IgD-negative memory B cell (primary cell): ENCODE data around the gene CNTNAP2. TPM values are rescaled to one million over a fixed set of nuclear protein-coding genes. Genes with fewer than 3 reads are reported as not detected.

Source experiments
- H3K27ac Mint-ChIP-seq, 3 donors: one replicate each; pipeline ENCODE4 v1.8.0; 2020 to 2022; ENCODE audit warnings: mild to moderate bottlenecking in 3 of 3, mixed read lengths in 3 of 3, moderate library complexity in 1 of 3
- H3K27me3 Mint-ChIP-seq: one replicate; pipeline ENCODE4 v1.8.0; 2021; ENCODE audit warnings: mixed read lengths
- H3K36me3 Mint-ChIP-seq: one replicate; pipeline ENCODE4 v1.8.0; 2020; ENCODE audit warnings: mild to moderate bottlenecking, mixed read lengths
- H3K4me1 Mint-ChIP-seq, 3 donors: one replicate each; pipeline ENCODE4 v1.8.0; 2020 to 2022; ENCODE audit warnings: mixed read lengths in 3 of 3, mild to moderate bottlenecking in 1 of 3
- H3K4me3 Mint-ChIP-seq, 4 donors: one replicate each; pipeline ENCODE4 v1.8.0; 2020 to 2022; ENCODE audit warnings: mild to moderate bottlenecking in 4 of 4, mixed read lengths in 4 of 4, moderate library complexity in 3 of 4
- H3K9me3 Mint-ChIP-seq, 3 donors: one replicate each; pipeline ENCODE4 v1.8.0; 2020 to 2021; ENCODE audit warnings: mixed read lengths in 3 of 3, mild to moderate bottlenecking in 1 of 3
- polyA plus RNA-seq: library from polyadenylated mRNA; unstranded; fragments of 300-500 nt; fragmentation: Illumina TruSeq; gene quantifications from one replicate; pipeline ENCODE4 v1.2.3, GENCODE V29; 2021

Gene CNTNAP2
- polyA plus RNA-seq, 1 donor from 2014 or later, result 47.3 TPM

DNA sequence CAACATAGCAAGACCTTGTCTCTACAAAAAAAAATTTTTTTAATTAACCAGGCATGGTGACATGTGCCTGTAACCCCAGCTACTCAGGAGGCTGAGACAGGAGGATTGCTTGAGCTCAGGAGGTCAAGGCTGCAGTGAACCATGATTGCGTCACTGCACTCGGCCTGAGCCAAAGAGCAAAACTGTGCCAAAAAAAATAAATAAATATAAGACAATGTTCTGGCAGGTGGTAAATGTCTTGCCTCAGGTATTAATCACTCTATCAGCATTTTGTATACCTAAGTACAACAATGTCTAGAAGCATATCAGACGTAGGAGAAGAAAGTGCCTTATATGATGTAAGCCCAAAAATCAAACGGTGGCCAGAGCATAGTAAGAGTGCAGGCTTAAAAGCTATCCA is 2046.2 kb downstream of the CNTNAP2 start:
- Mint-ChIP-seq H3K36me3 (no peaks in the 10 kb centered on the region), H3K9me3 (peaks cover 0 to 2% (median 2%) of the 10 kb centered on the region in 3 donors), H3K4me1 (no peaks in the 10 kb centered on the region), H3K27me3 (peaks cover 11% of the 10 kb centered on the region), H3K27ac (no peak overlapping the region), H3K4me3 (no peak overlapping the region)

DNA sequence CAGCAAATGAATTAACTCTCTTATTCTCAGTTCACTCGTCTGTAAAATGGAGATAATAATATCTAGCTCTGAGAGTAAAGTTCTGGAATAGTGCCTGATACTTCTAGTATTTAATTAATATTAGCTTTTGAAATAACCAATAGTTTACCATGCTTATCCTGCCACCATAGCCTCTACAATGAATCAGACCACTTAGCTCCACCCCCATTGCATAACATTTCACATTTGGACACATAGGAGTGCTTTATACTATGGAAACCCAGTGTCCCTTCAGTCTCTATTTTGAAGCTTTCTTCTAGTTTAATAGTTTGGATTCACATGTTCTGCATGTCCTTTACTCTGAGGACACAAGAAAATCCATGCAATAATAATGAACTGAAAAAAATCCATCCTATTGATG is 2046.6 kb downstream of the CNTNAP2 start:
- no peak overlapping the region for H3K4me3 Mint-ChIP-seq
- H3K9me3 Mint-ChIP-seq, result peaks cover 0 to 2% (median 2%) of the 10 kb centered on the region in 3 donors
- H3K36me3 Mint-ChIP-seq, result no peaks in the 10 kb centered on the region
- H3K27ac Mint-ChIP-seq, result no peak overlapping the region
- no peaks in the 10 kb centered on the region for H3K4me1 Mint-ChIP-seq
- H3K27me3 Mint-ChIP-seq, result peaks cover 11% of the 10 kb centered on the region

DNA sequence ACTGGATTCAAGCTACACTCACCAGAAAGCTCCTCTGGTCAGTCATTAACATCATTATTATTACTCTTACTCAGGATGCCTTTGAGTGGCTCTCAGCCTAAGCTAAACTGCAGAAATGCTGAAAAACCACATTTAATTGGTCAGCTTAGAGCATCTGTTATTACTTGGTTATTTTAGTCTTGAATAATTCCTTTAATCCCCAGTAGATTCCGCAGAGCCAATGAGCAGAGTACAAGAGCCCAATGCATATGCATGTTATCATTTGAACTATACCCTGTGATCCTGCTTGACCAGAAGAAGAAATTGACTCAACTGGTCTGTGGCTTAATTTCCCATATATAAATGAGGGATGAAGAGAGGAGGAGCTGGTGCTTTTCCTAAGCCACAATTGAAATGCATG is 2056.3 kb downstream of the CNTNAP2 start:
- H3K4me1 Mint-ChIP-seq, result peaks cover 0 to 1% (median 0%) of the 10 kb centered on the region in 3 donors
- H3K36me3 Mint-ChIP-seq, result no peaks in the 10 kb centered on the region
- no peak overlapping the region for H3K27ac Mint-ChIP-seq
- H3K9me3 Mint-ChIP-seq, result no peaks in the 10 kb centered on the region
- no peak overlapping the region for H3K4me3 Mint-ChIP-seq
- H3K27me3 Mint-ChIP-seq, result no peaks in the 10 kb centered on the region

DNA sequence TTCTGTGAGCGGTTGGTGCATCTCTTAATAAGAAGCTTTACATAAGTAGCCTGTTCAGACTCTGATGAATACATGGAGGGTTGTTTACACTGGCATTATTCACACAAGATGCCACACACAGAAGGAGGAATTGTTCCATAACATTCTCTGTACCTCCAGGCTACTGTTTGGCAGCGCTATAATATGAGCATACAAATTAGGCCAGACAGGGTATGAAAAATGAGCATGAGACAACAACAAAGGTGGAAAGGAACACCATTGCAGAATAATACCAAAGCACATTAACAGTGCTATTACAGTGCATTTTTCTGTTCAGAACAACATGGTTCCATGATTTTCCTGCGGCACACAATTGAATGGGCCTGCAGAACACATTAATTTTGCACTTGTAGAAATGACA is 2056.8 kb downstream of the CNTNAP2 start:
- H3K4me1 Mint-ChIP-seq, result peaks cover 0 to 1% (median 0%) of the 10 kb centered on the region in 3 donors
- H3K9me3 Mint-ChIP-seq, result no peaks in the 10 kb centered on the region
- no peak overlapping the region for H3K4me3 Mint-ChIP-seq
- H3K36me3 Mint-ChIP-seq, result no peaks in the 10 kb centered on the region
- H3K27ac Mint-ChIP-seq, result no peak overlapping the region
- H3K27me3 Mint-ChIP-seq, result no peaks in the 10 kb centered on the region

DNA sequence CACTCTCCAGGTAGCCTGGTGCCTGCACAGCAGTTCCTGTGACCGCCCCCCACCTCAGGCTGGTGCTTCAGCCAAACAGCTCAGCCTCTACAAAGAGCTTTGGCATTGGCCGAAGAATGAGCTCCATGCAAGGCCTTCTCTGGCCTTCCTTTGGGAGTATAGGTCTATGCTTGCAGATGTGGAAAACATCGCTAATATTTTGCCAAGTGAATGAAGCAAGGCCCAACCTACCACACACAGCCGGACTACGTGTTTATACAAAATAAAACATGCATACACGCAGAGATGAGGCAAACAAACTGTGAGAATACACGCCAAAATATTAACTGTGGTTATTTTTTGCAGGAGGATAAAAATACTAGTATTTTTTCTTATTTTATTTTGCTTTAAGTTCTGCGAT is 2057.8 kb downstream of the CNTNAP2 start:
- Mint-ChIP-seq H3K36me3 (no peaks in the 10 kb centered on the region), H3K4me1 (peaks cover 0 to 1% (median 0%) of the 10 kb centered on the region in 3 donors), H3K27ac (peak overlapping the region in 1 of 3 donors; percentile 59), H3K4me3 (no peak overlapping the region), H3K27me3 (no peaks in the 10 kb centered on the region), H3K9me3 (no peaks in the 10 kb centered on the region)

DNA sequence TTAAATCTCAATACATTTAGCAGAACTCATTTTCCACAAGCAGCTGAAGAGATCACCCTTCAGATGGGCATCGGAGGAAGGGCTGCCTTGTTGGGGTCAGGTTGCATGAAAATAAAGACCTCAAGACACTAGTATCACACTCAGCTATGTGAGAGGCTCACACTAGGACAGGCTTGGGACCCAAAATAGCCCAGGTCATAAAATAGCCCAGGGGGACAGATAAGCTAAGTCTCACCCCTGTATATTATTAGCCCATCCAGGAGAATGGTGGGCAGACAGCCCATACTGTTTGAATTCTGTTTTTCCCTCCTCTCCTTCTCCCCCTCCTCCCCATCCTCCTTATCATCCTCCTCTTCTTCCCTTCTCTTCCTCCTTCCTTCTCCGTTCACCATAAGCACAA is 2058.9 kb downstream of the CNTNAP2 start:
- Mint-ChIP-seq H3K27me3 (peaks cover 1% of the 10 kb centered on the region), H3K4me1 (peaks cover 0 to 1% (median 0%) of the 10 kb centered on the region in 3 donors), H3K9me3 (no peaks in the 10 kb centered on the region), H3K36me3 (no peaks in the 10 kb centered on the region), H3K27ac (peak overlapping the region in 1 of 3 donors; percentile 39), H3K4me3 (peak overlapping the region in 1 of 4 donors; percentile 62)

DNA sequence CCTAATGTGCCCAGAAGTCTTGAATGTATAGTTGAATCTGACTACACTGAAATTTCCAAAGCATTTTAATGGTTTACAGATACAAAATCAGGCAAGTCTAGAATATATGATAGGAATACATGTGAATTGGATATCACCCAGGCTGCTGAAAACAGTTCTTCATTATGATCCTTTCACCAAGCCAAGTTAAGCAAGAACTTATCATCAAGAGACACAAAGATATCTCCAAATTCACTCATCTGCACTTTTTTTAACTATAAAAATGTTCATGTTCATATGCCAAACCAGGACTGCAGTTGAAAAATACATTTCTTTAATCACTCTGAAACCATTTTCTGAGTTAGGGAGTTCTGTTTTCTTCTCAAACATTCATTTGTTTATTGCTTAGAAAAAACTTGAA is 2061.4 kb downstream of the CNTNAP2 start:
- no peak overlapping the region for H3K4me3 Mint-ChIP-seq
- H3K36me3 Mint-ChIP-seq, result no peaks in the 10 kb centered on the region
- no peaks in the 10 kb centered on the region for H3K9me3 Mint-ChIP-seq
- peaks cover 6% of the 10 kb centered on the region for H3K27me3 Mint-ChIP-seq
- peaks cover 0 to 1% (median 0%) of the 10 kb centered on the region in 3 donors for H3K4me1 Mint-ChIP-seq
- no peak overlapping the region for H3K27ac Mint-ChIP-seq

DNA sequence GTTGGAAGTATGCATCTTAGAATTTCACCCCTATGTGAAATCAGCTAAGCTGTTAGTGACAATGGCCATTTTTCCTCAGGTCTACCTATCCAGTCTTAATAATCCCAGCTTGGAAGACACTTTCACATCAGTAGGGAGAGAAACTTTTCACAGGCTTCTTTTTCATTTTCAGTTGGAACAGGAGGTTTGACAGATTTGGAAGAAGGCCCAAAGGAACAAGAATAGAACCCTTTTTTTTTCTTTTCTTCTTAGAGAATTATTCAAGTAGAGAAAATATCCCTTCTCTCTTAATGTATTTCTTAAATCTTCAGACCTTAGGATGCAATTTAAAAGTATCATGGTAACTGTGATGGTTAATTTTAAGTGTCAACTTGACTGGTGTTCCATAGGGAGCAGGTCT is 2063.5 kb downstream of the CNTNAP2 start:
- Mint-ChIP-seq H3K36me3 (no peaks in the 10 kb centered on the region), H3K9me3 (no peaks in the 10 kb centered on the region), H3K4me1 (peaks cover 0 to 1% (median 0%) of the 10 kb centered on the region in 3 donors), H3K4me3 (no peak overlapping the region), H3K27ac (no peak overlapping the region), H3K27me3 (peaks cover 10% of the 10 kb centered on the region)

DNA sequence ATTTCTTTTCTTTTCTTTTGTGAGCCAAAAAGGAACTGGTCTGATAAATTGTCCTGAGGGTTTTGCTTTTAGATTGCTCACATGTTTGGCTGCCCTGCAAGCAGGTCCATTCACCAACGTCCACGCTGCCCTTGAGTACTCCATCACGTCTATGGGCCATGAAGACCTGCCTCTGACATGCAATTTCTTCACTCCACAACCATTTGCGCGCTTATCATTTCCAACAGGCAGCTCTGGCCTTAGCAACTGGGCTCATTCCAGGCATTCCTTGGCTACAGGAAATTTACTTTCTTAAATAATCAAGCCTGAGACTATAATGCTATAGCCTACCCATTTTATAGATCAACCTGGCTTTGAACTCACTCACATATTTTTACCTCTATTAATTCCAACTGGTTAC is 2065.7 kb downstream of the CNTNAP2 start:
- Mint-ChIP-seq H3K27ac (no peak overlapping the region), H3K36me3 (no peaks in the 10 kb centered on the region), H3K4me3 (no peak overlapping the region), H3K4me1 (no peaks in the 10 kb centered on the region), H3K9me3 (no peaks in the 10 kb centered on the region), H3K27me3 (peaks cover 10% of the 10 kb centered on the region)

DNA sequence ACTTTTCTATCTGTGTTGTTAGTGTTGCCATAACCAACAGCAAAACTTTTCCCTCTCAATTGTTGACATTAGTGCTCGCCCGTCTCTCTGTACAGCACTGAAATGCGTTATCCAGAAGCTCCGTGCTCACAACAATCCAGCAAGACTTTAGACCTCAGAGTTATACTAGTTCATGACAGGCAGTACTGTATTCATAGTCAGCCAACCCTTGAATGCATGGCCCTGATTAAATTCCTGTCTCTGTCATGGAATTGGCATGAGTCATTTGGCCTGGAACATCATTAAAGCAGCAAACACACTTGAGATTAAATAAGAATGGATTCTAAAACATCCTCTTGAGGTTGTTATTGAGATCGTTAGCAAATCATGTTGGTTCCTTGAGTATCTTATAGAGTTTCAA is 2068.4 kb downstream of the CNTNAP2 start:
- Mint-ChIP-seq H3K27ac (no peak overlapping the region), H3K9me3 (no peaks in the 10 kb centered on the region), H3K36me3 (no peaks in the 10 kb centered on the region), H3K4me3 (no peak overlapping the region), H3K27me3 (peaks cover 12% of the 10 kb centered on the region), H3K4me1 (no peaks in the 10 kb centered on the region)

DNA sequence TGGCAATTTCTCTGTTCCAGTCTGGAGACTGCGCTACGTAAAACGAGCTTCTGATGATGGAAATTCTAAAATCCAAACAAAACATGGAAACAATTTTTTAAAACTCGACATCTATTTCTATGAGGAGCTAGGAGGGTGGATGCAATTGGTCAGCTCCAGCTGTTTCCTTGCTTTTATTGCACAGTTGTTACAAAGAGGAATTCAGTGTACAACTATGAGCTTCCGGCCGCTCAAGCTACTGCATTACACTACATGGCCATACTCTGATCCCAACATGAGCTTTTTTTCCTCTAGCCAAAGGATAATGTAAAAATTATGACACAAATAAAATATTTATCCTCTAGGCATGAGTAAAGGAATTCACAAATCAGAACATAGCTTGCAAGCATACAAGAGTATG is 2070.9 kb downstream of the CNTNAP2 start:
- Mint-ChIP-seq H3K36me3 (no peaks in the 10 kb centered on the region), H3K27me3 (peaks cover 13% of the 10 kb centered on the region), H3K9me3 (no peaks in the 10 kb centered on the region), H3K4me3 (no peak overlapping the region), H3K4me1 (no peaks in the 10 kb centered on the region), H3K27ac (no peak overlapping the region)

DNA sequence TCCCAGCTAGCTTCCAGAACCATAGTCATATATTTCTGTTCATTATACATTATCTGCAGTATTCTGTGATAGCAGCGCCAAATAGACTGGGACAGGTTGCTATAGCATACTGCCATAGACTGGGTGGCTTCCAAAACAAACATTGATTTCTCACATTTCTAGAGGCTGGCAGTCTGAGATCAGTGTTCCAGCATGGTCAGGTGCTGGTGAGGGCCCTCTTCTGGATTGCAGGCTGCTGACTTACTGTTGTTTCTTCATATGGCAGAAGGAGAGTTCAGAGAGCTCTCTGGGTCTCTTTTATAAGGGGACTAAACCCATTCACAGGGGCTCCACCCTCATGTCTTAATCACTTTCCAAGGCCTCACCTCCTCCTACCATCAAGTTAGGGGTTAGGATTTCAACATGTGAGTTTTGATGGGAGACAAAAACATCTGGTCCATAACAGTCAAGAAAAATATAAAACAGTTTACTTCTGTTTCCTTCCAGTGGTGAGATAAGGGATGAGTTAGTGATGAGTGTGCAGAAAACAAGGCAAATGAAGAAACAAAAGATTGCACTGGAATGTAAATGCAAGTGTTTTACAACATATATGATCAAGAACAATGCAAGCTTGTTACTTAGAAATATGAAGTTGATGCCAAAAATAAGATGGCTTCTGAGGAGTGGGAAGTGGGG is 2074.9 kb downstream of the CNTNAP2 start:
- no peak overlapping the region for H3K4me3 Mint-ChIP-seq
- H3K4me1 Mint-ChIP-seq, result no peaks in the 10 kb centered on the region
- H3K9me3 Mint-ChIP-seq, result peaks cover 0 to 2% (median 0%) of the 10 kb centered on the region in 3 donors
- H3K36me3 Mint-ChIP-seq, result no peaks in the 10 kb centered on the region
- H3K27ac Mint-ChIP-seq, result no peak overlapping the region
- peaks cover 9% of the 10 kb centered on the region for H3K27me3 Mint-ChIP-seq

DNA sequence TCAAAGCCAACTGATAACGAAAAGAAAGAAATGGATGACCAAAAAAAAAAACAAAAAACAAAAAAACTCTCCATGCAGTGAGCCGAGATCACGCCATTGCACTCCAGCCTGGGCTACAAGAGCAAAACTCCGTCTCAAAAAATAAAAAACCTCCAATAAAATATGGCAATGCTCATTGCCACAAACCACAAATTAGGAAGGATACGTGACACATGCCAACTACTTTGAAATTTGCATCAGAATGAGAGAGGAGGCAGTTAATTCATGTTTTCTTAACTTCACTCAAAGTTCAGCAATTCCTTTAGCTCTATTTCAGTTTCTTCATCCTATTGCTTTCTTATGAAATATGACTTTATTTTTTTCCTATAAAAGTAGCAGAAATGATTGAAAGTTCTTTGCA is 2075.9 kb downstream of the CNTNAP2 start:
- peaks cover 9% of the 10 kb centered on the region for H3K27me3 Mint-ChIP-seq
- no peak overlapping the region for H3K4me3 Mint-ChIP-seq
- no peaks in the 10 kb centered on the region for H3K4me1 Mint-ChIP-seq
- no peak overlapping the region for H3K27ac Mint-ChIP-seq
- H3K9me3 Mint-ChIP-seq, result peaks cover 0 to 2% (median 0%) of the 10 kb centered on the region in 3 donors
- no peaks in the 10 kb centered on the region for H3K36me3 Mint-ChIP-seq

DNA sequence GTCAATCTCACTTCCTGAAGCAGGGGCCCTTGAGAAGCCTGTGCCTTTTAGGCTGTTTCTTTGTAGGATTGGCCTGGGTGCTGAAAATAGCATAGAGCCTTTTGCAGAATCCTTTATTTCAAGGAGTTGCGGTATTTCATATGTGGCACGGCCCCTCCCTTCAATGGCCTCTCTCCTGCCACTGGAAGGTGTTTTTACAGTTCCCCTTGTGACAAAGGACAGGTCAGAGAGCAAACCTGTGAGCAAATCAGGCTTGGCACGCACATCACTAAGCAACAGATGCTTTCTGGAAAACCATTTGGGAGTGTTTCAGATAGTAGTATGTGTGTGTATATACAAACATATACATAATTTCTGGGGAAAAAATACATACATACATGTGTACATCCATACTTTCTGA is 2085.4 kb downstream of the CNTNAP2 start:
- no peaks in the 10 kb centered on the region for H3K4me1 Mint-ChIP-seq
- no peaks in the 10 kb centered on the region for H3K9me3 Mint-ChIP-seq
- no peaks in the 10 kb centered on the region for H3K36me3 Mint-ChIP-seq
- H3K4me3 Mint-ChIP-seq, result no peak overlapping the region
- H3K27ac Mint-ChIP-seq, result no peak overlapping the region
- peaks cover 2% of the 10 kb centered on the region for H3K27me3 Mint-ChIP-seq

DNA sequence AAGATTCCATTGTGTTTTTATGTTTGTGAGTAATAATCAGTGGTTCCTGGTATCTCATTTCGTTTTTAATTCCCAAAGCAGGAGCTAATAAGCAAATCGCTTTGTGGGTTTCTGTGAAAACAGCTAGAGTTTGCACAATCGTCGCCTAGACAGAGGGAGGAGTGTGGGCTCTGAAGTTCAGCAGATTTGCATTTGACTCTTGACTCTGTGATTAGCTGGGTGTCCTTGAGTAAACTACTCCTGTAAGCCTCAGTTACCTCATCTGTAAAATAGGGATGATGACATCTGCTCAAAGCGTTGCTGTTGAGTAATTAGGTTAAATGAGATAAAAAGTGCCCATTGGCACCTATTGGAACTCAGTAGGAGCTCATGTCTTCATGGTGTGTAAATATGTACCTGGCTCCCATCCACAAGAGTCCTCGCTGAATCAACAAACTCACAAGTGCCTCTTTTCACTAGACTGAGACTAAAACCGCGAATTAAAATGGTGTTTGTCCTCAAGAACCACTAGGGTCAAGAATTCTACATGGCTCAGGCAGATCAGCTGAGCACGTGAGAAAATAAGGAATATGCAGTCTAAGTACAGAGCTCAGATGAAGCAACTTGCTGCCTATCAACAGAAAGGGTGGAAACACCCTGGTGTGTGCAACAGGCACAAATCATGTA is 2088.2 kb downstream of the CNTNAP2 start:
- Mint-ChIP-seq H3K4me3 (no peak overlapping the region), H3K36me3 (no peaks in the 10 kb centered on the region), H3K4me1 (no peaks in the 10 kb centered on the region), H3K9me3 (no peaks in the 10 kb centered on the region), H3K27me3 (peaks cover 3% of the 10 kb centered on the region), H3K27ac (no peak overlapping the region)

DNA sequence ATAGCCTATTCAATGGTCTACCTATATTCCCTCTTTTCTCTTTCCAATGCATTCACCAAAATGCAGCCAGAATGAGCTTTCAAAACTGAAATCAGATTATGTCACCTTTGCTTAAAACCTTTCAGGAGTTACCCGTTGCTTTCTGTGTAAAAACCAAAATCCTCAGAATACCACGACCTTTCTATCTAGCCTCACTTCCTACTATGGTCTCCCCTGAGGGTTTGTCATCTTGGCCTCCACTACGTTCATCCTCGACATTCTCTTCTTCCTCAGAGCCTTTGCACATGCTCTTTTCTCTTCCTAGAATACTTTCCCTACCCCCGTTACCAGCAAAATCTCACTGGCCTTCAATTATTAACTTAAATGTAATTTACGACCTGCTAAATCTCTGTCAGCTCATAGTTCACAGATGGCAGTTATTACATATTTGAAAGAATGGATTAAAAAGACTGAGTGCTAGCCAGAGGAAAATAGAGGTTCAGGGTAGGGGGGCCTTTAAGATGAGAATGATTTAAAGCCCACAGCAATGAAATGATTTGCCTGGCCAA is 2093.1 kb downstream of the CNTNAP2 start:
- Mint-ChIP-seq H3K4me1 (no peaks in the 10 kb centered on the region), H3K4me3 (no peak overlapping the region), H3K27me3 (peaks cover 4% of the 10 kb centered on the region), H3K9me3 (peaks cover 0 to 3% (median 0%) of the 10 kb centered on the region in 3 donors), H3K27ac (no peak overlapping the region), H3K36me3 (no peaks in the 10 kb centered on the region)
